Stomach (tissue), 4 donors: ENCODE measurements around the gene XRCC5.
"Not testable (repeated sequence)": the region's sequence is repeated elsewhere in the genome, so short reads cannot be mapped to it uniquely, and the experiment has no call there.

Source experiments
- CTCF ChIP-seq, 7 experiments: fragments of 450-650 bp in 4 of 7; fragments of 200-600 bp in 3 of 7; sonication (generic) in 3 of 7; IDR thresholded peaks; one replicate each; pipeline ENCODE4 v1.5.1; 2016 to 2019; ENCODE audit warnings: antibody characterized with exemption in 7 of 7, control low read depth in 2 of 7, mild to moderate bottlenecking in 1 of 7
- EP300 ChIP-seq: sonication (generic); formaldehyde crosslinking; IDR thresholded peaks from one replicate; pipeline ENCODE4 v1.6.1; 2017; ENCODE audit warnings: antibody characterized with exemption
- POLR2AphosphoS5 ChIP-seq, 3 donors: sonication (generic); formaldehyde crosslinking; IDR thresholded peaks; one replicate each; pipeline ENCODE4 v1.6.1; 2016; ENCODE audit warnings: antibody characterized with exemption in 3 of 3

GRCh38 chr2:216080048-216080447 lies 29.1 kb upstream of the XRCC5 start:
- not testable (repeated sequence) for TF ChIP-seq CTCF (IDR thresholded peaks at IDR 0.05); POLR2AphosphoS5 (IDR thresholded peaks at IDR 0.05); EP300
